DMS153 treated with DMSO at 0.1 percent for 48 hours (cell line): Measurements from ENCODE around the gene ISCU.

Experiments used
- DNase-seq: peaks from one replicate; lab custom pipeline; 2025; ENCODE audit not compliant: unreplicated experiment; lab: John Stamatoyannopoulos, UW

The ISCU gene

DNA sequence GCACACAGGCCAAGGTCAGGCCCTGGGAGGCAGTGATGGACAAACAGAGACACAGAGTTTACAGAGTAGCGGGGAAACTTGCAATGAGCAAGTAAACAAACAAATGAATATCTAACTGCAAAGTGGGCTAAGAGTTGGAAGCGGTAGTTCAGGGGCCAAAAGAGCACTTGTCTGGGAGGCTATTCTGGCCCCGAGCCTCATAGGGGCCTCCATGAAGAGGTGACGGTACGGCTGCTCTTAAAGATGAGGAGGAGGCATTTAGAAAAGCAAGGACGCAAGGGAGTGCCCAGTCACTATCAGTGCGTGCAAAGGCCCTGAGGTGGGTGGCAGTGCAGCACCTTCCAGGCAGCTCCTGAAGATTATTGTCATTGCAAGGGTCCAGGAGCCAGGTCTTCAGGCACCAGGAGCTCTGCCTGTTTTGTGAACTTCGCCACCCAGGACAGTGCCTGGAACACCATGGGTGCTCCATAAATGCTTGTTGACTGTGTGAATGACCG lies 39.9 kb downstream of the ISCU start:
- DNase-seq = no peak

DNA sequence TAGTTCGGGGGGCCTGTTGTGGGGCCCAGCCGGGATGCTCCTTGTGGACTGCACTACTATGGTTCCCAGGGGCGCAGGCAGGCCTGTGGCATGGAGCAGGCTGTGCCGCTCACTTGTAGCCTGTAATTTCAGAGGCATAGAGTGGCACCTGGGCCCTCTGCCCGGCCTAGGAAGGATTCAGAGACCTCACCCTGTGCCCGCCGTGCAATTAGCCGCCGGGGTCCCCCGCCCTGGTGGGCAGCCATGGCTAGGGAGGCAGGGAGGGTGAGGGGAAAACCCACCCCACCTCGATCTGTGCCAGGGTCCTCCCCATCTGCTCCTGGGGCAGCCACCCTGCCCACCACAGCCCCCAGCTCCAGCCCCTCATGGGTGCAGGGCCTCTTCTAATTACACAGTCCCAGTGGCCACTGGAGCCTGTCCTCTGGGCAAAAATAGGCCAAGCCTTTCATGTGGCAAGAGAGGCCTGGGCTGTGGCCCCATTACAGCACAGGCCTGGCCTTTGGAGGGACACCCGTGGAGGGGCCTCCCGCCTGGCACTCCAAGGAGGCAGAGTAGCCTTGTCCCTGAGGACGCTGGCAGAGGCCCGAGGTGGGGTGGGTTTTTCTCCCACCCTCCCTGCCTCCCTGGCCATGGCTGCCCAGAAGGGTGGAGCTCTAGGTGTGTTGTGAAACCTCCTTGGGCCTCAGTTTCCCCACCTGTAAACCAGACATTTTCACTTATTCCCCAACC lies 40.7 kb downstream of the ISCU start:
- no peak for DNase-seq

DNA sequence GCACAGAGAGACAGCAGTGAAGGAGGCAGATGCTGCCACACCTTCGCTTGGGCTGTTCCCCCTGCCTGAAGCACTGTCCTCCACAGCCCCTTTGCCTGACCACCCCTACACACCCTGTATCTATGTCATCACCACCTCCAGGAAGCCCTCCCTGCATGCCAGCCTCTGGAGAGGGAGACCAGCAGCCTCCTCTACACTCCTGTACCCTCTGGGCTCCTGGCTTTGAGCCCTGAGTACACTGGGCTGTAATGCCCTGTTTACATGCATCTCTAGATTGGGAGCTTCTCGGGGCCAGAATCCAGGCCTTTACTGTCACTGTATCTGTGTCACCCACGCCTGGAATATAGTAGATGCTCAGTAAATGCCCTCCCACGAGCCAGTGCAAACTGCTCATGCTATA lies 41.3 kb downstream of the ISCU start:
- no peak for DNase-seq

DNA sequence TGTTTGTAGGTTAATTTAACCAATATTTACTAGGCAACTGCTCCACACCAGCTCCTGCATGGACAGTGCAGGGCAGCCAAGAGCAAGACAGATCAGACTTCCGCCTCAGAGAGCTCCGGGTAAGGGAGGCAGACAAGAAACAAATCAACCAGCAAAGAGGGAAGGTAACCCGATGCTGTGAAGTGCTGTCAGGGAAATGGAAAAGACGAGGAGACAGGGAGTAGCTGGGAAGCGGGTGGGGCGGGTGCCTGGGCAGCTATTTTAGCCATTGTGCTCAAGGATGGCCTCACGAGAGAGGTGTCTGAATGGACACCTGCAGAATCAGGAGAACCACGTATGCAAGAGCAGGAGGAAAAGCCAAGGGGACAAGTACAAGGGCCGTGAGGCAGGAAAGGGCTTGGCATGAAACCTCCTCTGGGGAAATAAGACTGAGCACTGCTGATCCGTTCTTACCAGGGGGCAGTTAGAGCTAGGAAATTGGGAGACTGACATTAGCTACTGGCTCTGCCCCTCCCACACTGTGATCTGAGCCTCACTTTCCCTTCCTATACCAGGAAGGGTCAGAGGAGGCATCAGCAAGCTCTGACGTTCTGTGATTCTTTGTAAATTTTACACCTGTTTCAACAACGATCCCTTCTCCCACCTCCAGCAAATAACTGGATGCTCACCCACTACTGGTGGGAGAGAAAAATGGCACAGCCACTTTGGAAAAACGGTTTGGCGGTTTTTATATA lies 42.0 kb downstream of the ISCU start:
- no peak for DNase-seq

DNA sequence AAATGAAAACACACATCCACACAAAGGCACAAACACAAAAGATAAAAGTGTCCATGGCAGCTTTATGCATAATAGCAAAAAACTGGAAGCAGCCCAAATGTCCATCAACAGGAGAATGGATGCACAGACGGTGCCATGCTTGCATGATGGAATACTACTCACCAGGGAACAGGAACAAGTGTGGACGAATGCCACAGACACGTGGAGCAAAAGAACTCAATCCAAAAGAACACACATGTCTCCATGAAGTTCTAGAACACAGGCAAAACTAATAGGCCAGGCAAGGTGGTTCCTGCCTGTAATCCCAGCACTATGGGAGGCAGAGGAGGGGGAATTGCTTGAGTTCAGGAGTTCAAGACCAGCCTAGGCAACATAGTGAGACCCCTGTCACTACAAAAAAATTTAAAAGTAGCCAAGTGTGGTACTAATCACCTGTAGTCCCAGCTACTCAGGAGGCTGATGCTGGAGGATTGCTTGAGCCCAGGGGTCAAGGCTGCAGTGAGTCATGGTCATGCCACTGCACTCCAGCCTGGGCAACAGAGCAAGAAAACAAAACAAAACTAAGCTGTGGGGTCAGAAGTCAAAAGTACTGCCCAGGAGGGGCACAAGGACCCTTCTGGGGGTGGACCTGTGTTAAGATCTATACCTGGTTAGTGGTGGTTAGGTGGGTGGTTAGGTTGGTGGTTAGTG lies 42.7 kb downstream of the ISCU start:
- no peak for DNase-seq

DNA sequence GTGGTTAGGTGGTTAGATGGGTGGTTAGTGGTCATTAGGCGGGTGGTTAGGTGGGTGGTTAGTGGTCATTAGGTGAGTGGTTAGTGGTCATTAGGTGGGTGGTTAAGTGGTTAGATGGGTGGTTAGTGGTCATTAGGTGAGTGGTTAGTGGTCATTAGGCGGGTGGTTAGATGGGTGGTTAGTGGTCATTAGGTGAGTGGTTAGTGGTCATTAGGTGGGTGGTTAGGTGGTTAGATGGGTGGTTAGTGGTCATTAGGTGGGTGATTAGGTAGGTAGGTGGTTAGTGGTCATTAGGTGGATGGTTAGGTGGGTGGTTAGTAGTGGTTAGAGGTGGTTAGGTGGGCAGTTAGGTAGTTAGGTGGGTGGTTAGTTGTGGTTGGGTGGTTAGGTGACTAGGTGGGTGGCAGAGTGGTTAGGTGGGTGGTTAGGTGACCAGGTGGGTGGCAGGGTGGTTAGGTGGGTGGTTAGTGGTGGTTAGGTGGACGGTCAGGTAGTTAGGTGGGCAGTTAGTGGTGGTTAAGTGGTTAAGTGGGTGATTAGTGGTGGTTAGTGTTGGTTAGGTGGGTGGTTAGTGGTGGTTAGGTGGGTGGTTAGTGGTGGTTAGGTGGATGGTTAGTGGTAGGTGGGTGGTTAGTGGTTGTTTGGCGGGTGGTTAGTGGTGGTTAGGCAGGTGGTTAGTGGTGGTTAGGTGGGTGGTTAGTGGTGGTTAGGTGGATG lies 43.5 kb downstream of the ISCU start:
- no peak for DNase-seq

DNA sequence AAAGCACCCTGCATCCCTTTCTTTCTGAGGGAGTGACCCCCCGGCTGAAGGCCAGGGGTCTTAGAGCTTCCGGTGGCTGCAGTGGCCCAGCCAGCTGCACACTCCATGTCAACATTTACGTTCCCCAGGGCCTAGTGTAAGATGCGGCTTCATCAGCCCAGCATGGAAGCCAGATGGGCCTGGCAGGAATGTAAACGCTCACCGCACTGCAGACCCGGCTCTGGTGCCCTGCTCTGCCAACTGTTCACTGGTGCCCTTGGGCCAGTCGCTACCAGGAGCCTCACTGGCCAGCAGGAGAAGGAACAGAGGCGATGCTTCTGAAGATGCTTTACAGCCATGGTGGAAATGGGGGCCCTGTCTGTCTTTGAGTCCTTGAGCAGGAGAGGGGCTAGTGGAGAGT lies 44.1 kb downstream of the ISCU start:
- DNase-seq = no peak

DNA sequence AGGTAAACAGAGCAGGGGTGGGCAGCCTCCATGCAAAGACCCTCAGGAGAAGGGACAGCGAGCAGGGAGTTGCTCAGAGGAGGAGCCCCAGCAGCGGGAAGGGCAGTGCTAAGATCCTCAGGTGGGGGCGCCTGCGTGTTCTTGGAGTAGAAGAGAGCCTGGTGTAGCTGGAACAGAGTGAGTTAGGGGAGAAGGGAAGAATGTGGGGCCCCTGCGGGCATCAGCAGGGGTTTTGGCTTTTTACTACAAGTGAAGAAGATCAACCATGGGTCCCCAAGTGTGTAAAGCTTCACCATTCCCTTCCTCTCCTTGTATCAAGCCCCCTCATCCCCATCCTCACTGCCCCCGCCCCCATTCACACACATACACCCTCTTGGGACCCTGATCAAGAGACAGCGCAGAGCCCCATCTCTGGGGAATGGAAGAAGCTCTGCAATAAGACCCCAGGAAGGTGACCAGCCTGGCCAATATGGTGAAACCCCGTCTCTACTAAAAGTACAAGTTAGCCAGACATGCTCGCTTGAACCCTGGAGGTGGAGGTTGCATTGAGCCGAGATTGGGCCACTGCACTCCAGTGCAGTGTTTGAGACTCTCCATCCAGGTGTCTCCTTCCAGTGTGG lies 45.7 kb downstream of the ISCU start:
- DNase-seq = no peak

DNA sequence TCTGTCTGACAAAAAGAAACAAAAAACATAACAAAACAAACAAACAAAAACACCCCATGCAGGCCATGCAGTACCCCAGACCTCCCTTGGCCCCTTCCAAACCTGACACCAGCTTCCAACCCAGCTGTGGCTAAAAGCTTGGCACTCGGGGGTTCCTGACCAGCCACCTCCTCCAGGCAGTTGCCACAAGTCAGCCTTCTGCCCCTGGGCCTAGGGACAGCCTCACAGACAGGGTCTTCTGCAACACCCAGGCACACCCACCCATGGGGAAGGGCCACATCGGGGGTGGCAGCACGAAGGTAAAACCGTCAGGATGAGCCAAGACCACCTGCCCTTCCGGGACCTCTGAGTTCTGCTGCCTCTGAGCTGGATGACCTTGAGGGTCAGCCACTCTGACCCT lies 46.2 kb downstream of the ISCU start:
- no peak for DNase-seq

DNA sequence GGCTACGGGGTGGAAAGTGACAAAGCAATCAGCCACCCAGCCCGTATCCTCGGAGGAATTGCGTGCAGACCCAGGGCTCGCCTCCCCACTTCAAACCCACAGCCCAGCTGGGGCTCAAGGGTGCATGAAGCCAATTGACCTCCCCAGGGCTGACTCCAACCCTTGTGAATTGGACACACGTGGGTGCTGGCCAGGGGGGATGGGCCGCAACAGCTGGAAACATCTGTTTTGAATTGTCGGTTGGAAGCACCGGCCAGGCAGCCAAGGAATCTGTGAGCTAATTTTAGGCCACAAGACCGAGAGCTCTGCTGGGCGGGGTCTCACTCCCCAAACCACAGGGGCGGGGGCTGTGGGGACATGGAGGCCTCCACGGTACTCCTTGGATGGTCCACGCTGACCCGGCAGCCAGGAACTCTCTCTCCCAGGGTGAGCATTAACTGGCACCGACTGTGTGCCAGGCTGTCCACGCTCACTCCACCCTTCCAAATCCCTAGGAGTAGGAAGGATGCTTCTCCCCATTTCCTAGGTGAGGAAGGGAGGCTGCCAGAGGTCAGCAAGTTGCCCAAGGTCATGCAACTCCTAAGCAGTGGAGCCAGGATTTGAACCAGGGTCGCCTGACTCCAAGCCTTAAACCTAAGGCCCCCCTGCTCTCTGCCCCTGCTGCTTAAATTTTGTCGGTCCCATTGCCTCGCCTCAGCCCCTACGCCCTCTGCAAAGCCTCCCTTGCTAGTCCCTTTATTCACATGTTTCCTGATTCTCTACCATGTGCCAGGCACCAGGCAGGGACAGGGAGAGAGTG lies 47.3 kb downstream of the ISCU start:
- no peak for DNase-seq

DNA sequence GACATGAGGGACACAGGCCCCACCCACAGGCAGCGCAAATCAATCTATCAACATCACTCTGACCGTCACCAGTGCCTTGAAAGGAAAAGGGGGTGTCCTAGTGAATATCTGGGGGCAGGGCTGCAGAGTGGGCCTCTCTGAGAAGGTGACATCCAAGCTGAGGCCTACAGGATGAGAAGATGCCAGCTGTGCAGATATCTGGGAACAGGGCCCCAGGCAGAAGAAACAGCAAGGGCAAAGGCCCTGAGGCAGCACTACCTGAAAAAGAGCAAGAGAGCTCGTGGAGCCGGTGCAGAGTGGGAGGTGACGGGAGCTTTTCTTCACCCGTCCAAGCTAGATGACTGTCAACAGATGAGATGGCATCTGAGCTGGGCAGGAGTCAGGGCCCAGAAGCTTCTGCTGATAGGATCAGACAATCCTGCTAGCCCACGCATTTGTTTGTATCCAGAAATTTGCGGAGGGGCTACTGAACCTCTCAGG lies 48.0 kb downstream of the ISCU start:
- no peak for DNase-seq

DNA sequence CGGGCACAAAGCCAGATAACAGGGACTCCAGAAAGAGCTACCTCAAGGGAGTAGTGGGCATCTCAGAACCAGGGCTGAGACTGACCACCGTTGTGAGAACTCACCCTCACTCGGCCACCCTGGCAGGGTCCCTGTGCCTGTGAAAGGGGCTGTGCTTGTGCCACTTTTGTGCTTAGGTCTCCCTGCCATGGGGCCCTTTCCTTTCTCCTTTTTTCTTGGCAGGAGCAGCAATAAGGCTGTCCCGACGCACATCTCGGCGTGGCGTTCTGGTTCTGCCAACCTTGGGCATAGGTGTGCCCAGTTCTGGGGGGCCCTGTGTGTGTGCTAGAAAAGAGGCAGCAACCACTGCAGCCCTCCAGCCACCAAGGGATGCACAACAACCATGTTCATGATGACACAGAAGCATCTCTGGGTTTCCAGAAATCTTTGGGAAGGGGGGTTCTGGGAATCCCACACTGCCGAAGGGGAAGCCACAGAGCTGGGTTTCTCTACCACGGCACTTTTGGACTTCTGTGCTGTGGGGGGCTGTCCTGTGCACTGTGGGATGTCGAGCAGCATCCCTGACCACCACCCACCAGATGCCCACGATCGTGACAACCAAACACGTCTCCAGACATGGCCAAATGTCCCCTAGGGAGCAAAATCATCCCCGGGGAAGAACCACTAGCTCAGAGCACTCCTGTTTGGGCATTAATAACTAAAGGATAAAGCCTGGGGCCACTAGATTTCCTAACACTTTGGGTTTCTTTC lies 48.6 kb downstream of the ISCU start:
- DNase-seq = no peak

DNA sequence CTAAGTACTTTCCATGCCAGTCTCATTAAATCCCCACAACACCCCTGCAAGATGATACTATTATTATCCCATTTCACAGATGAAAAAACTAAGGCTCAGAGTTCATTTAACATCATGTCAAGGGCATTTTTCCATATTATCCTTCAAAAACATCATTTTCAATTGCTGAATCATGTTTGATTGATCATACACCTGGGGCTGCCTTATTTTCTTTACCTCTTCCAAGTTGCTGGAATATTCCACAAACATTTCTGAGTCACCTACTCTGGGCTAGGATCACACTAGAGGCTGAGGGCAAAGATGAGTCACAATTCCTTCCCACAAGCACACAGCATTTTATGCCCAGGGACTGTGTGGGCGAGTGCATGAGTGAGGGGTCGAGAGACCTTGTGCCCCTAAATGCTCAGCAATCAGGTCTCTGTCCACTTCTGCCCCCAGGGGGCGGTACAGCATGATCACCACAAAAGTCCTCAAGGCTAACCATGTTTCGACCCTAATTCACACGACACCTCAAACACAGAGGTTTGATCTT lies 49.6 kb downstream of the ISCU start:
- DNase-seq = no peak

DNA sequence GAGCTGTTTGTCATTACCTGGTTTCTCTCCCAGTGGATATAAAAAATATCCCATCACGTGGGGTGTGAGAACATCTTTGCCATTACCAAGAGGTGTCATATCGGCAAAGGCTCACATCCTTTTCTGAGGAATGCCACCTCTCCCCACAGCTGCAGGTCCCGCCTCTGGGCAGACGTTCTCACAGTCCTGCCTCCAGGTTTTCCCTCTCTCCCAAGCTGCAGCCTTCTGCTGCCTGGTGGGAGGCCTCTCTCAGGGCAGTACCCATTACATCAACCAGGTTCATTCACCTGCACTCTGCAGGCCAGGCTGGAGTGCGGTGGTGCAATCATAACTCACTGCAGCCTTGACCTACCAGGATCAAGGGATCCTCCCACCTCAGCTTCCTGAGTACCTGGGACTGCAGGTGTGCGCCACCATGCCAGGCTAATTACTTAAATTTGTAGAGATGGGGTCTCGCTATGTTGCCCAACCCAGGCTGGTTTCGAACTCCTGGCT lies 50.4 kb downstream of the ISCU start:
- DNase-seq = no peak

DNA sequence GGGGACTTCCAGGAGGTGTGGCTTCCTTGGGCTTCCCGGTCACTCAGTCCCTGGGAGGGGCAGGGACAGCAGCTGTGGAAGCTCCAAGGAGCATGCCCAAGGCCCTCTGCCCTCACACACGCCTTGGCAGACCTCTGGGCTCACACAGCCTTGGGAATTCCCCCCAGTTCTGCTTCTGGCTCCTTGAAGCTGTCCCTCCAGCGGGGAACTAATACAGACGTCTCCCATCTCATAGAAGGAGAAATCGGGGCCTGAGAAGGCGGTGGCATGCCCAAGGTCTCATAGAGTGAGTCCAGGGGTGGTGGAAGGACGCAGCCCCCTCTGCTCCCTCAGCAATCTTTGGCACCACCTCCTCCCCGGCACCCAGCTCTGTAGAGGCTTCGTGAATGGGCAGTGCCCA lies 51.2 kb downstream of the ISCU start:
- DNase-seq = no peak

DNA sequence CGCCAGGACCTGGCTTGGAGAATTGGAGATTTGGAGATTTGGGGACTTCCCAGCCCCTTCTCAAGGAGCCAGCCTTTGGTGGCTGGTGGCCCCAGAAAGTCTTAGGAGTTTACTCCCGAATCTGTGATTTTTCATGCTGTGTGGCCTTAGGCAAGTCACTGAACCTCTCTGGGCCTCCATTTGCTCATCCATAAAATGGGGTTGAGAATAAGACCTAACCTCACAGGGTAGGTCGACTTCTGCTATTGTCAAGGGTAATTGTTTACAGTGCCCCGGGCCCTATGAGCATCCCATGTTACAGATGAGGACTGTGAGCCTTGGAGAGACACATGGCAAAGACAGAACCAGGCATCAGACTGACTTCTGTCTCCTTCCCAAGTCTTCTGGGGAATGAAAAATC lies 51.6 kb downstream of the ISCU start:
- no peak for DNase-seq

DNA sequence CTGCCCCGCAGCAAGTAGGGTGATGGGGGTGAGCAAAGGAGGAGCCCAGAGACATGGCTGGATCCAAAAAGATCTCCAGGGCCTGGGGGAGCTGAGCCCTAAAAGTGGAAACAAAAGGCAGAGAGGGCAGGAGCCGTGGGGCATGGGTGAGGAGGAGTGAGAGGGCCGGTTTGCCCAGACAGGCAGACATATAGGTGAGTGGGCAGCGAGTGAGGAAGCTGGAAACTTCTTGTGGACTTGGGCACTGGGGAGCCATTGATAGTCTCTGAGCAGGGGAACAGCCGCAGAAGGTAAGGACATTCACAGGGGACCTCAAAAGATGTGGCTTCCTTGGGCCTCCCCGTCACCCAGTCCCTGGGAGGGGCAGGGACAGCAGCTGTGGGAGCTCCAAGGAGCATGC lies 52.2 kb downstream of the ISCU start:
- DNase-seq = no peak

DNA sequence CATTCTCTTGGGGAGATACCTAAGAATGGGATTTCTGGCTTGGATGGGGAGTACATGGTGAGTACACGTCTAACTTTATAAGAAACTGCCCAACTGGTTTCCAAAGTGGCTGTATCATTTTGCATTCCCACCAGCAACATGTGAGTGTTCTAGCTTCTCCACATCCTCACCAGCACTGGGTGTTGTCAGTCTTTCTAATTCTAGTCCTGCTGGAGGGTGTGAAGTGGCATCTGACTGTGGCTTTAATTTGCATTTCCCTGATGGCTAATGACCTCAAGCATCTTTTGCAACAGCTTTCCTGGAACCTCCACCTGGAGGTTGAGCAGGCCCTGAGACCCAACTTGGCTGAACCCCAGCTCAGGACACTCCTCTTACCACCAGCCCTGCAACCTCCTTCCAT lies 53.5 kb downstream of the ISCU start:
- no peak for DNase-seq

DNA sequence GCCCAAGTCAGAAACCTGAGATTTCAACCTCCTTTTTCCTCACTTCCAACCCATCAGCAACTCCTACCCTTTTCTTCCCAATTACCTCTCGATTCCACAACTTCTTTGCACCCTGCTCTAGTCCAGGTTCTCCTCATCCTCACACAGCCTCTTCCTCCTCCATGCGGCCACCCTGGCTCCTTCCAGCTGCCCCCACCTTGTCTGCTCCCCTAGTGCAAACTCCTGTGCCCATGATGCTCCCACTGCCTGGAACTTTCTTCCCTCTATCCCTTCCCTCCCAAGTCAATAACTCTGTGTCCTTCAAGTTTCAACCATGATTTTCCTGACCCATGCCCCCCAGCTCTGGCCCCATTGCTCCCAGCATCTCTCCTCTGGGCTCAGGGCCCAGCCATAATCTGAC lies 54.0 kb downstream of the ISCU start:
- no peak for DNase-seq
